Endothelial cell of umbilical vein (primary cell): ENCODE results near the gene FSTL3. TPM values are rescaled to one million over a fixed set of nuclear protein-coding genes. Genes with fewer than 3 reads are reported as not detected.

ENCODE experiments used
- BruUV-seq: library from RNA; stranded (reverse); fragments of 400-500 nt; replicated peaks from 2 replicates; lab custom pipeline; 2021; lab: Mats Ljungman, UMichigan
- CTCF ChIA-PET: fragments of 300-600, 350-600 bp; sonication (Branson Sonifier 250); formaldehyde crosslinking; loops from one replicate; lab custom pipeline; 2021; ENCODE audit warnings: antibody characterized with exemption, inconsistent platforms; lab: Charles Lee
- POLR2A ChIA-PET: fragments of 300-600, 350-600 bp; sonication (Branson Sonifier 250); formaldehyde crosslinking; loops from one replicate; lab custom pipeline; 2021; ENCODE audit warnings: antibody characterized with exemption, inconsistent platforms; lab: Charles Lee
- DNase-seq: peaks from one replicate; pipeline ENCODE4 v3.0.0-alpha.2; 2011; ENCODE audit warnings: low read depth, low spot score
- FAIRE-seq: peaks from 2 replicates; lab custom pipeline; 2011; peaks lifted over from hg19 to GRCh38; lab: Jason Lieb, UNC
- H2AFZ ChIP-seq: 2 replicates; pipeline ENCODE4 v1.6.0; 2012; ENCODE audit warnings: low read depth, low read length, control low read depth, inconsistent platforms
- H3K27ac ChIP-seq: 2 replicates; pipeline ENCODE4 v1.5.1; 2011; ENCODE audit warnings: low read depth, mild to moderate bottlenecking, control low read depth, low read length, moderate library complexity; ENCODE audit not compliant: insufficient read depth
- H3K27me3 ChIP-seq, 2 experiments: 2 replicates each; pipeline versions ENCODE4 v1.6.0 to v1.6.1; 2011; ENCODE audit warnings: low read length in 2 of 2, mixed read lengths in 1 of 2; ENCODE audit not compliant: control insufficient read depth in 2 of 2, insufficient read depth in 2 of 2
- H3K36me3 ChIP-seq, 2 experiments: 2 replicates in 1 of 2; 3 replicates in 1 of 2; pipeline ENCODE4 v1.5.1; 2011; ENCODE audit warnings: low read length in 2 of 2, mild to moderate bottlenecking in 1 of 2, moderate library complexity in 1 of 2; ENCODE audit not compliant: control insufficient read depth in 2 of 2, insufficient read depth in 2 of 2; ENCODE audit errors: extremely low read depth in 1 of 2
- H3K4me1 ChIP-seq: 3 replicates; pipeline ENCODE4 v1.5.1; 2011; ENCODE audit warnings: mild to moderate bottlenecking, low read length; ENCODE audit not compliant: control insufficient read depth, insufficient read depth; ENCODE audit errors: extremely low read depth
- H3K4me2 ChIP-seq: 2 replicates; pipeline ENCODE4 v1.6.1; 2011; ENCODE audit warnings: low read length, control low read depth, mixed read lengths; ENCODE audit not compliant: insufficient read depth
- H3K4me3 ChIP-seq, 3 experiments: fragments of 200-600 bp in 1 of 3; sonication (generic), shearing (Covaris generic) in 1 of 3; replicated peaks in 1 of 3; 2 replicates each; pipeline ENCODE4 v1.5.1; 2011 to 2016; ENCODE audit warnings: control low read depth in 3 of 3, low read length in 3 of 3, mild to moderate bottlenecking in 2 of 3, inconsistent platforms in 1 of 3, low read depth in 1 of 3, moderate library complexity in 1 of 3; ENCODE audit not compliant: insufficient read depth in 1 of 3
- H3K79me2 ChIP-seq: 2 replicates; pipeline ENCODE4 v1.6.0; 2012; ENCODE audit warnings: low read length, inconsistent platforms; ENCODE audit not compliant: control insufficient read depth, insufficient read depth
- H3K9ac ChIP-seq: replicated peaks from 2 replicates; pipeline ENCODE3; 2011; ENCODE audit warnings: low read length, control low read depth; ENCODE audit not compliant: insufficient read depth; ENCODE audit errors: extremely low read depth
- H3K9me1 ChIP-seq: replicated peaks from 3 replicates; pipeline ENCODE4 v1.6.0; 2011; ENCODE audit warnings: mild to moderate bottlenecking, low read length; ENCODE audit not compliant: control insufficient read depth, insufficient read depth; ENCODE audit errors: extremely low read depth
- H3K9me3 ChIP-seq: replicated peaks from 2 replicates; pipeline ENCODE4 v1.5.1; 2012; ENCODE audit warnings: low read length, inconsistent platforms; ENCODE audit not compliant: control insufficient read depth, insufficient read depth
- H4K20me1 ChIP-seq: replicated peaks from 2 replicates; pipeline ENCODE3; 2011; ENCODE audit warnings: mild to moderate bottlenecking, low read length; ENCODE audit not compliant: control insufficient read depth, insufficient read depth; ENCODE audit errors: extremely low read depth
- EZH2 ChIP-seq: IDR thresholded peaks from 2 replicates; pipeline ENCODE4 v1.6.1; 2012; ENCODE audit warnings: borderline replicate concordance, low read depth, mild to moderate bottlenecking, moderate library complexity, low read length, inconsistent platforms; ENCODE audit not compliant: severe bottlenecking
- FOS ChIP-seq: IDR thresholded peaks from 2 replicates; pipeline ENCODE4 v1.6.1; 2011; ENCODE audit warnings: mild to moderate bottlenecking, low read length, moderate library complexity, borderline replicate concordance; ENCODE audit not compliant: insufficient read depth
- GATA2 ChIP-seq: IDR thresholded peaks from 2 replicates; pipeline ENCODE4 v1.7.0; 2011; ENCODE audit warnings: low read depth, mild to moderate bottlenecking, moderate library complexity, mixed read lengths, low read length; ENCODE audit not compliant: insufficient read length, insufficient read depth
- JUN ChIP-seq: IDR thresholded peaks from 2 replicates; pipeline ENCODE4 v1.6.1; 2011; ENCODE audit warnings: borderline replicate concordance, low read depth; ENCODE audit not compliant: insufficient read length, insufficient read depth
- MAX ChIP-seq: IDR thresholded peaks from 2 replicates; pipeline ENCODE4 v1.6.1; 2011; ENCODE audit not compliant: insufficient read depth, insufficient read length
- MYC ChIP-seq: IDR thresholded peaks from one replicate; pipeline ENCODE4 v1.6.1; 2011; ENCODE audit warnings: mild to moderate bottlenecking, low read depth, low read length
- POLR2A ChIP-seq: IDR thresholded peaks from 2 replicates; pipeline ENCODE4 v1.6.1; 2012; ENCODE audit warnings: low read depth, mild to moderate bottlenecking, control low read depth, low read length
- POLR2AphosphoS5 ChIP-seq: IDR thresholded peaks from 2 replicates; pipeline ENCODE4 v1.6.1; 2012; ENCODE audit warnings: low read depth, mild to moderate bottlenecking, control low read depth, low read length, moderate library complexity; ENCODE audit not compliant: insufficient read depth
- dilution Hi-C: fragments of 300-500 bp; cut with MboI; formaldehyde crosslinking; loops from one replicate; pipeline ENCODE4 v1.15.0; 2019; ENCODE audit warnings: low sequenced_read_pairs; ENCODE audit not compliant: extremely low pct_ligation_motif_present
- intact Hi-C: fragments of 100-400 bp; cut with micrococcal nuclease; formaldehyde crosslinking; loops from one replicate; pipeline ENCODE4 v1.10.0; 2022
- polyA plus RNA-seq, 4 experiments: library from polyadenylated mRNA; depleted of rRNA in 3 of 4; stranded (reverse) in 3 of 4; unstranded in 1 of 4; fragments of >200 nt; gene quantifications; 2 replicates each; pipeline versions ENCODE4 v1.2.1 to v1.2.3, GENCODE V29; 2011 to 2012; ENCODE audit warnings: missing spikeins in 1 of 4
- total RNA-seq: library from RNA; stranded (reverse); gene quantifications from 2 replicates; pipeline ENCODE4 v1.2.3, GENCODE V29; 2021
- TF ChIP-seq, protein P1 (sequence below), 2 donors: IDR thresholded peaks; 1 replicate in 1 of 2; 2 replicates in 1 of 2; pipeline ENCODE4 v1.5.1; 2011; ENCODE audit warnings: low read length in 2 of 2, mild to moderate bottlenecking in 2 of 2, moderate library complexity in 2 of 2, control low read depth in 1 of 2, inconsistent platforms in 1 of 2, low read depth in 1 of 2; ENCODE audit not compliant: insufficient read depth in 1 of 2; ENCODE audit errors: extremely low read depth in 1 of 2

The FSTL3 gene
- total and polyA plus RNA-seq, 2 donors (not counting 3 experiments of a cell fraction or from before 2014, with no cell fraction given): 19.9 to 45.2 TPM

GRCh38 chr19:650121-650520, 26.1 kb upstream of the FSTL3 start:
- dilution Hi-C loops: no loop called here
- ChIA-PET POLR2A (no interaction called here), CTCF (no interaction called here)
- H3K9me3 ChIP-seq: no peaks in the 10 kb centered on the region
- peaks cover 28% of the 10 kb centered on the region for H3K79me2 ChIP-seq
- H3K27ac ChIP-seq: no peak overlapping the region
- FAIRE-seq (no peak), DNase-seq (no peak)
- H2AFZ ChIP-seq: no peak overlapping the region
- no peaks in the 10 kb centered on the region for H3K27me3 ChIP-seq
- H3K4me1 ChIP-seq: no peaks in the 10 kb centered on the region
- no peak for TF ChIP-seq POLR2AphosphoS5
- no peaks in the 10 kb centered on the region for H4K20me1 ChIP-seq
- BruUV-seq: no TSS peak
- no peaks in the 10 kb centered on the region for H3K9me1 ChIP-seq
- no peak overlapping the region for H3K9ac ChIP-seq
- H3K4me3 ChIP-seq: no peak overlapping the region
- no peak overlapping the region for H3K4me2 ChIP-seq
- intact Hi-C loops: no loop called here
- H3K36me3 ChIP-seq: peaks cover 8 to 22% of the 10 kb centered on the region in 2 experiments

- Histone ChIP-seq H3K9me1 (no peaks in the 10 kb centered on the region), H3K27ac (no peak overlapping the region), H3K36me3 (peaks cover 8 to 20% of the 10 kb centered on the region in 2 experiments), H3K9ac (no peak overlapping the region), H3K9me3 (no peaks in the 10 kb centered on the region), H3K79me2 (peaks cover 39% of the 10 kb centered on the region), H3K4me3 (no peak overlapping the region), H2AFZ (no peak overlapping the region), H4K20me1 (no peaks in the 10 kb centered on the region), H3K27me3 (no peaks in the 10 kb centered on the region), H3K4me1 (no peaks in the 10 kb centered on the region), H3K4me2 (no peak overlapping the region)
- CTCF ChIA-PET: no interaction called here
- dilution Hi-C loops (no loop called here), intact Hi-C loops (no loop called here)
- DNase-seq (no peak), FAIRE-seq (no peak)
- POLR2A ChIA-PET: no interaction called here
- BruUV-seq: no TSS peak
- TF ChIP-seq JUN (no peak), POLR2A (no peak), MYC (no peak), EZH2 (no peak), POLR2AphosphoS5 (no peak), GATA2 (no peak), FOS (no peak), MAX (no peak)
- TF ChIP-seq, protein P1, sequence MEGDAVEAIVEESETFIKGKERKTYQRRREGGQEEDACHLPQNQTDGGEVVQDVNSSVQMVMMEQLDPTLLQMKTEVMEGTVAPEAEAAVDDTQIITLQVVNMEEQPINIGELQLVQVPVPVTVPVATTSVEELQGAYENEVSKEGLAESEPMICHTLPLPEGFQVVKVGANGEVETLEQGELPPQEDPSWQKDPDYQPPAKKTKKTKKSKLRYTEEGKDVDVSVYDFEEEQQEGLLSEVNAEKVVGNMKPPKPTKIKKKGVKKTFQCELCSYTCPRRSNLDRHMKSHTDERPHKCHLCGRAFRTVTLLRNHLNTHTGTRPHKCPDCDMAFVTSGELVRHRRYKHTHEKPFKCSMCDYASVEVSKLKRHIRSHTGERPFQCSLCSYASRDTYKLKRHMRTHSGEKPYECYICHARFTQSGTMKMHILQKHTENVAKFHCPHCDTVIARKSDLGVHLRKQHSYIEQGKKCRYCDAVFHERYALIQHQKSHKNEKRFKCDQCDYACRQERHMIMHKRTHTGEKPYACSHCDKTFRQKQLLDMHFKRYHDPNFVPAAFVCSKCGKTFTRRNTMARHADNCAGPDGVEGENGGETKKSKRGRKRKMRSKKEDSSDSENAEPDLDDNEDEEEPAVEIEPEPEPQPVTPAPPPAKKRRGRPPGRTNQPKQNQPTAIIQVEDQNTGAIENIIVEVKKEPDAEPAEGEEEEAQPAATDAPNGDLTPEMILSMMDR (IDR thresholded peaks at IDR 0.05; ENCODE audit: extremely low read depth in 1 of 2, insufficient read depth in 1 of 2, low read depth in 1 of 2, low read length in 2 of 2): no peak
Observed at GRCh38 chr19:651114-651818, 24.9 kb upstream of the FSTL3 start.
